HepG2 (cell line): ENCODE results near the gene MLX.

ENCODE experiments used
- CTCF ChIP-seq: sonication (generic); formaldehyde crosslinking; IDR thresholded peaks from 2 replicates; pipeline ENCODE4 v1.5.0; 2020; ENCODE audit warnings: mild to moderate bottlenecking, missing genetic modification reagents, moderate library complexity
- GABPB1 ChIP-seq: IDR thresholded peaks from 2 replicates; pipeline ENCODE4 v1.6.1; 2016; ENCODE audit warnings: mild to moderate bottlenecking, missing genetic modification reagents, moderate library complexity, missing compliant biosample characterization
- MAFK ChIP-seq, 2 experiments: IDR thresholded peaks in 1 of 2; conservative IDR thresholded peaks in 1 of 2; 2 replicates each; pipeline ENCODE4 v1.6.1; 2011; ENCODE audit warnings: improper control_type of control experiment in 2 of 2, low read length in 2 of 2
- POLR2A ChIP-seq, 2 experiments: IDR thresholded peaks; 2 replicates each; pipeline ENCODE4 v1.6.1; 2011; ENCODE audit warnings: low read depth in 2 of 2, low read length in 2 of 2, mild to moderate bottlenecking in 1 of 2, moderate library complexity in 1 of 2; ENCODE audit not compliant: insufficient read depth in 1 of 2
- RAD21 ChIP-seq: fragments of 450-650 bp; formaldehyde crosslinking; IDR thresholded peaks from 2 replicates; pipeline ENCODE4 v1.5.0; 2020; ENCODE audit warnings: mild to moderate bottlenecking
- SETDB1 ChIP-seq: sonication (generic); formaldehyde crosslinking; IDR thresholded peaks from 2 replicates; pipeline ENCODE4 v1.5.1; 2020; ENCODE audit warnings: missing genetic modification reagents, mild to moderate bottlenecking, borderline replicate concordance
- SUZ12 ChIP-seq: fragments of 150-350 bp; IDR thresholded peaks from 2 replicates; pipeline ENCODE4 v1.6.1; 2014; ENCODE audit warnings: low read depth, low read length
- ZBTB49 ChIP-seq: sonication (generic); formaldehyde crosslinking; IDR thresholded peaks from 2 replicates; pipeline ENCODE4 v1.4.0; 2020; ENCODE audit warnings: missing genetic modification reagents, borderline replicate concordance
- ZNF281 ChIP-seq: sonication (generic); formaldehyde crosslinking; IDR thresholded peaks from 2 replicates; pipeline ENCODE4 v1.4.0; 2020; ENCODE audit warnings: missing genetic modification reagents, borderline replicate concordance
- TF ChIP-seq, protein P1 (sequence below): sonication (generic); formaldehyde crosslinking; IDR thresholded peaks from 2 replicates; pipeline ENCODE4 v1.9.0; 2021; ENCODE audit warnings: missing genetic modification reagents, mild to moderate bottlenecking, borderline replicate concordance

GRCh38 chr17:42577140-42577531 is 10.2 kb downstream of the MLX start:
- TF ChIP-seq, protein P1, sequence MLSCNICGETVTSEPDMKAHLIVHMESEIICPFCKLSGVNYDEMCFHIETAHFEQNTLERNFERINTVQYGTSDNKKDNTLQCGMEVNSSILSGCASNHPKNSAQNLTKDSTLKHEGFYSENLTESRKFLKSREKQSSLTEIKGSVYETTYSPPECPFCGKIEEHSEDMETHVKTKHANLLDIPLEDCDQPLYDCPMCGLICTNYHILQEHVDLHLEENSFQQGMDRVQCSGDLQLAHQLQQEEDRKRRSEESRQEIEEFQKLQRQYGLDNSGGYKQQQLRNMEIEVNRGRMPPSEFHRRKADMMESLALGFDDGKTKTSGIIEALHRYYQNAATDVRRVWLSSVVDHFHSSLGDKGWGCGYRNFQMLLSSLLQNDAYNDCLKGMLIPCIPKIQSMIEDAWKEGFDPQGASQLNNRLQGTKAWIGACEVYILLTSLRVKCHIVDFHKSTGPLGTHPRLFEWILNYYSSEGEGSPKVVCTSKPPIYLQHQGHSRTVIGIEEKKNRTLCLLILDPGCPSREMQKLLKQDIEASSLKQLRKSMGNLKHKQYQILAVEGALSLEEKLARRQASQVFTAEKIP (CRISPR knock-in tag) = no peak
- TF ChIP-seq POLR2A (IDR thresholded peaks at IDR 0.05; ENCODE audit: insufficient read depth in 1 of 2, low read depth in 2 of 2, low read length in 2 of 2) (no peak), CTCF (CRISPR knock-in tag) (no peak), MAFK (conservative IDR thresholded peaks at IDR 0.05 in 1 of 2, IDR thresholded peaks at IDR 0.05 in 1 of 2; ENCODE audit: low read length in 2 of 2) (no peak), SETDB1 (CRISPR knock-in tag) (no peak), RAD21 (CRISPR knock-in tag) (no peak), ZNF281 (CRISPR knock-in tag) (no peak), SUZ12 (no peak), ZBTB49 (CRISPR knock-in tag) (no peak), GABPB1 (no peak)
